K562 (cell line): ENCODE data around the gene KIF5C. TPM values are rescaled to one million over a fixed set of nuclear protein-coding genes. Genes with fewer than 3 reads are reported as not detected.

Experiments used
- ATAC-seq: fragments of 200-7000 bp; cut with Tn5 transposase; 3 replicates; pipeline ENCODE4 v1.9.1; 2020; ENCODE audit warnings: moderate library complexity
- BruUV-seq: library from RNA; stranded (reverse); fragments of 400-500 nt; replicated peaks from 2 replicates; lab custom pipeline; 2021; lab: Mats Ljungman, UMichigan
- CTCF ChIA-PET: fragments of 300-600 bp; formaldehyde crosslinking; extraction: SDS; loops from one replicate; lab custom pipeline; 2021; ENCODE audit warnings: low intra/inter-chr PET ratio; lab: Yijun Ruan, JAX
- POLR2A ChIA-PET: fragments of 300-600, 350-650 bp; sonication (Branson Sonifier 250); formaldehyde crosslinking; extraction: SDS; loops from one replicate; lab custom pipeline; 2021; ENCODE audit warnings: antibody characterized with exemption, inconsistent platforms; lab: Yijun Ruan, JAX
- DNase-seq, 4 experiments: peaks; one replicate each; pipeline versions ENCODE4 v3.0.0 to v3.0.0-alpha.2; 2011 to 2018; ENCODE audit warnings: low spot score in 3 of 4, mixed read lengths in 3 of 4; ENCODE audit errors: extremely low read depth in 1 of 4
- FAIRE-seq: peaks from 2 replicates; lab custom pipeline; 2011; peaks lifted over from hg19 to GRCh38; lab: Jason Lieb, UNC
- H2AFZ ChIP-seq: 2 replicates; pipeline ENCODE4 v1.6.0; 2011; ENCODE audit warnings: low read depth, low read length, control low read depth, inconsistent platforms
- H3K27ac ChIP-seq: fragments of 200-600 bp; 3 replicates; pipeline ENCODE4 v1.8.0; 2011; ENCODE audit warnings: low read depth, mild to moderate bottlenecking, control low read depth, inconsistent platforms, low read length, moderate library complexity, mixed read lengths; ENCODE audit errors: extremely low read depth
- H3K27me3 ChIP-seq, 2 experiments: fragments of 300-600 bp in 1 of 2; 2 replicates in 1 of 2; 3 replicates in 1 of 2; pipeline versions ENCODE4 v1.6.0 to v1.8.0; 2011; ENCODE audit warnings: inconsistent platforms in 2 of 2, low read length in 2 of 2, mild to moderate bottlenecking in 1 of 2, mixed read lengths in 1 of 2, moderate library complexity in 1 of 2; ENCODE audit not compliant: control insufficient read depth in 2 of 2, insufficient read depth in 2 of 2
- H3K36me3 ChIP-seq: fragments of 300-600 bp; 3 replicates; pipeline ENCODE4 v1.8.0; 2011; ENCODE audit warnings: mild to moderate bottlenecking, low read length, inconsistent platforms; ENCODE audit not compliant: control insufficient read depth, insufficient read depth
- H3K4me1 ChIP-seq, 2 experiments: fragments of 200-600 bp in 1 of 2; replicated peaks in 1 of 2; 2 replicates in 1 of 2; 3 replicates in 1 of 2; pipeline versions ENCODE4 v1.5.1 to v1.8.0; 2011; ENCODE audit warnings: inconsistent platforms in 2 of 2, low read length in 2 of 2, mild to moderate bottlenecking in 1 of 2, mixed read lengths in 1 of 2, moderate library complexity in 1 of 2; ENCODE audit not compliant: control insufficient read depth in 2 of 2, insufficient read depth in 2 of 2
- H3K4me2 ChIP-seq: 2 replicates; pipeline ENCODE4 v1.6.1; 2011; ENCODE audit warnings: low read length, control low read depth, inconsistent platforms, mixed read lengths; ENCODE audit not compliant: insufficient read depth
- H3K4me3 ChIP-seq: fragments of 200-600 bp; sonication (generic), shearing (Covaris generic); 2 replicates; pipeline ENCODE4 v1.5.1; 2016; ENCODE audit warnings: control low read depth, inconsistent platforms
- H3K79me2 ChIP-seq: fragments of 200-600 bp; 3 replicates; pipeline ENCODE4 v1.8.0; 2011; ENCODE audit warnings: low read length, inconsistent platforms; ENCODE audit not compliant: control insufficient read depth, insufficient read depth
- H3K9ac ChIP-seq, 2 experiments: 2 replicates each; pipeline versions ENCODE4 v1.6.0 to v1.6.1; 2011; ENCODE audit warnings: low read depth in 2 of 2, low read length in 2 of 2, control low read depth in 1 of 2, inconsistent platforms in 1 of 2, mild to moderate bottlenecking in 1 of 2, mixed read lengths in 1 of 2; ENCODE audit not compliant: insufficient read depth in 1 of 2
- H3K9me1 ChIP-seq: one replicate; pipeline ENCODE4 v1.6.0; 2011; ENCODE audit warnings: inconsistent platforms, mild to moderate bottlenecking, low read length, moderate library complexity; ENCODE audit not compliant: control insufficient read depth, insufficient read depth
- H3K9me3 ChIP-seq: replicated peaks from 2 replicates; pipeline ENCODE4 v1.5.1; 2011; ENCODE audit warnings: low read depth, low read length, inconsistent platforms; ENCODE audit not compliant: control insufficient read depth, insufficient read depth
- H4K20me1 ChIP-seq: replicated peaks from 2 replicates; pipeline ENCODE4 v1.6.1; 2011; ENCODE audit warnings: low read length, inconsistent platforms, mixed read lengths; ENCODE audit not compliant: control insufficient read depth, insufficient read depth
- CREB1 ChIP-seq, 2 experiments: sonication (generic) in 1 of 2; formaldehyde crosslinking in 1 of 2; IDR thresholded peaks; 2 replicates each; pipeline versions ENCODE4 v1.6.1 to v1.8.0; 2012 to 2022; ENCODE audit warnings: inconsistent platforms in 1 of 2, mild to moderate bottlenecking in 1 of 2, missing genetic modification reagents in 1 of 2, moderate library complexity in 1 of 2
- HEY1 ChIP-seq: fragments of 250-450 bp; sonication (Bioruptor Pico); IDR thresholded peaks from 2 replicates; pipeline ENCODE4 v1.5.0; 2020; ENCODE audit warnings: mild to moderate bottlenecking, moderate library complexity, borderline replicate concordance
- ILF3 ChIP-seq: fragments of 450-650 bp; IDR thresholded peaks from 2 replicates; pipeline ENCODE4 v1.6.1; 2018; ENCODE audit warnings: antibody characterized with exemption, mild to moderate bottlenecking, moderate library complexity, borderline replicate concordance
- RAD51 ChIP-seq: fragments of 450-650 bp; IDR thresholded peaks from 2 replicates; pipeline ENCODE4 v1.7.1; 2016; ENCODE audit warnings: low read depth, mild to moderate bottlenecking, borderline replicate concordance
- RB1 ChIP-seq: fragments of 450-650 bp; IDR thresholded peaks from 2 replicates; pipeline ENCODE4 v1.6.1; 2017; ENCODE audit warnings: low read depth, mild to moderate bottlenecking
- RBM25 ChIP-seq: fragments of 200-400 bp; formaldehyde crosslinking; IDR thresholded peaks from 2 replicates; pipeline ENCODE4 v1.6.1; 2018; ENCODE audit warnings: low read length, low read depth, moderate library complexity; ENCODE audit not compliant: severe bottlenecking
- SMC3 ChIP-seq: conservative IDR thresholded peaks from 2 replicates; pipeline ENCODE4 v1.6.1; 2011; ENCODE audit warnings: low read depth, low read length, improper control_type of control experiment; ENCODE audit not compliant: insufficient read depth
- TARDBP ChIP-seq: fragments of 450-650 bp; IDR thresholded peaks from 2 replicates; pipeline ENCODE4 v1.6.1; 2016
- TFE3 ChIP-seq: fragments of 450-650 bp; formaldehyde crosslinking; IDR thresholded peaks from 2 replicates; pipeline ENCODE4 v1.4.0; 2020; ENCODE audit warnings: mild to moderate bottlenecking, mixed read lengths
- in situ Hi-C: fragments of 300-500 bp; cut with MboI; formaldehyde crosslinking; loops from 4 replicates; pipeline ENCODE4 v1.15.0; 2018; ENCODE audit warnings: inconsistent platforms, mixed read lengths
- intact Hi-C: fragments of 100-400 bp; cut with micrococcal nuclease; formaldehyde crosslinking; loops from 2 replicates; pipeline ENCODE4 v1.14.2; 2022
- polyA plus RNA-seq, 8 experiments: library from polyadenylated mRNA; depleted of rRNA in 4 of 8; stranded (reverse) in 5 of 8; unstranded in 3 of 8; fragments of >200 nt; fragmentation: Nextera tagmentation in 2 of 8; fragmentation: Illumina TruSeq in 1 of 8; extraction: Ambion mirVana in 2 of 8; extraction: Trizol in 1 of 8; gene quantifications; 2 replicates each; pipeline versions ENCODE4 v1.2.1 to v1.2.3, GENCODE V29; 2011 to 2014; ENCODE audit warnings: inconsistent platforms in 1 of 8, missing spikeins in 1 of 8
- total RNA-seq, 7 experiments: library from RNA; depleted of rRNA in 6 of 7; stranded (reverse); fragments of >200 nt in 6 of 7; fragmentation: Illumina TruSeq in 2 of 7; extraction: Trizol in 2 of 7; gene quantifications; 2 replicates each; pipeline versions ENCODE4 v1.2.1 to v1.2.3, GENCODE V29; 2011 to 2021; ENCODE audit warnings: low replicate concordance in 1 of 7

The KIF5C gene
- total and polyA plus RNA-seq, 9 of the 15 experiments (the other 6 are each of a cell fraction or from before 2014, with no cell fraction given) = 0.01 to 0.09 (median 0.01) TPM; not detected in 6

- no peak overlapping the region for H3K27ac ChIP-seq
- H3K36me3 ChIP-seq = no peaks in the 10 kb centered on the region
- in situ Hi-C loops (loop anchor here (25.0 kb wide), 1 partner anchor 1047 kb away; no protein-coding TSS in a partner anchor), intact Hi-C loops (no loop called here)
- FAIRE-seq (no peak), ATAC-seq (no peak), DNase-seq (peak in 2 of 4 experiments; percentile 51 to 55)
- H3K27me3 ChIP-seq = no peaks in the 10 kb centered on the region
- H3K4me2 ChIP-seq = no peak overlapping the region
- no TSS peak for BruUV-seq
- no peaks in the 10 kb centered on the region for H3K79me2 ChIP-seq
- H3K4me1 ChIP-seq = no peaks in the 10 kb centered on the region
- H4K20me1 ChIP-seq = no peaks in the 10 kb centered on the region
- H3K9me3 ChIP-seq = no peaks in the 10 kb centered on the region
- CTCF ChIA-PET = no interaction called here
- no peak overlapping the region for H3K4me3 ChIP-seq
- H3K9me1 ChIP-seq = no peaks in the 10 kb centered on the region
- no peak overlapping the region for H2AFZ ChIP-seq
- POLR2A ChIA-PET = interaction anchor here (0.6 to 2.0 kb wide), 2 partner anchors 16 to 346 kb away, joined by 4 to 10 read pairs; no protein-coding TSS in a partner anchor
- no peak for TF ChIP-seq SMC3
- peak; percentile 78 for TF ChIP-seq TFE3 (CRISPR knock-in tag)
- TF ChIP-seq RB1 = no peak
- TF ChIP-seq RAD51 = peak; percentile 30; the same call in 1 of the 2 replicates
- TF ChIP-seq ILF3 = no peak
- no peak for TF ChIP-seq CREB1 (IDR thresholded peaks at IDR 0.05)
- no peak for TF ChIP-seq CREB1 (CRISPR knock-in tag; IDR thresholded peaks at IDR 0.05)
- TF ChIP-seq TARDBP = no peak
- TF ChIP-seq HEY1 = no peak
- TF ChIP-seq RBM25 = peak; percentile 72
- no peak overlapping the region for H3K9ac ChIP-seq
Measured at GRCh38 chr2:148984449-148984848, 109.4 kb downstream of the KIF5C start.
